ENCODE measurements around the gene CKAP5. TPM values are rescaled to one million over a fixed set of nuclear protein-coding genes. Genes with fewer than 3 reads are reported as not detected.

Gene CKAP5
- total RNA-seq (2022) (221 and 224 TPM in 2 replicates), Bru-seq, nascent RNA (percentile 92 among the genes with signal in this experiment), BruChase-seq, experiment 1, labeled RNA remaining after a 2-hour chase (percentile 91 among the genes with signal in this experiment), BruChase-seq, experiment 2, labeled RNA remaining after a 6-hour chase (percentile 95 among the genes with signal in this experiment)
- long read RNA-seq, full-length matches to known transcripts = 28 of 81 reads
- long read RNA-seq, partial matches to known transcripts = 34 of 81 reads
- long read RNA-seq, other reads (novel, unspliced or antisense) = 19 of 81 reads

GRCh38 chr11:46845740-46846509 lies at the start of gene CKAP5:
Gene CKAP5 (minus strand): TSS chr11:46846280. CDS start chr11:46821231, 25,049 bp downstream.
- H3K36me3 ChIP-seq (ENCODE audit: control insufficient read depth, insufficient read depth, low read length) = no peaks in the 10 kb centered on the region
- H3K27ac Mint-ChIP-seq (ENCODE audit: unreplicated experiment) = peak within 1 kb of the TSS; percentile 96
- CTCF ChIA-PET = no interaction called here
- peaks cover 18% of the 10 kb centered on the region for H3K9me3 Mint-ChIP-seq (ENCODE audit: unreplicated experiment)
- H3K9me3 ChIP-seq = no peaks in the 10 kb centered on the region
- DNase-seq = peak; percentile 93
- H3K4me1 Mint-ChIP-seq (ENCODE audit: low read depth, unreplicated experiment) = peaks cover 18% of the 10 kb centered on the region
- peak within 1 kb of the TSS; percentile 86 for H3K4me3 Mint-ChIP-seq (ENCODE audit: unreplicated experiment)
- no peak for TF ChIP-seq CTCF (IDR thresholded peaks at IDR 0.05; ENCODE audit: insufficient read depth in 1 of 2, low read depth in 1 of 2, low read length in 1 of 2, severe bottlenecking in 1 of 2, unreplicated experiment in 1 of 2)
- POLR2A ChIA-PET = interaction anchor here (0.6 kb wide), 1 partner anchor 18 kb away, joined by 7 read pairs; no protein-coding TSS in a partner anchor
- intact Hi-C loops (cut with micrococcal nuclease; ENCODE audit: unreplicated experiment) = loop anchor here (1.0 kb wide), 1 partner anchor 20 kb away; no protein-coding TSS in a partner anchor
- H3K27me3 ChIP-seq (replicated peaks; ENCODE audit: control insufficient read depth, insufficient read depth, low read length) = no peaks in the 10 kb centered on the region
- peak within 1 kb of the TSS; percentile 93 for H3K4me3 ChIP-seq (ENCODE audit: low read depth, low read length)
- no TSS peak for BruUV-seq (replicated peaks)
- no peaks in the 10 kb centered on the region for H3K27me3 Mint-ChIP-seq (ENCODE audit: insufficient read depth, unreplicated experiment)
- 0 out of 2 replicates have a peak, but pooled peaks cover 5% of the 10 kb centered on the region for H3K4me1 ChIP-seq
- peaks cover 35% of the 10 kb centered on the region for H3K36me3 Mint-ChIP-seq (ENCODE audit: insufficient read depth, unreplicated experiment)

- no peak for TF ChIP-seq CTCF (IDR thresholded peaks at IDR 0.05; ENCODE audit: insufficient read depth in 1 of 2, low read depth in 1 of 2, low read length in 1 of 2, severe bottlenecking in 1 of 2, unreplicated experiment in 1 of 2)
- H3K9me3 Mint-ChIP-seq (ENCODE audit: unreplicated experiment) = no peaks in the 10 kb centered on the region
These were observed 49.7 kb upstream of the CKAP5 start for GRCh38 chr11:46895821-46896220.

GRCh38 chr11:46894961-46895360 lies 48.9 kb upstream of the CKAP5 start:
- Mint-ChIP-seq H3K36me3 (ENCODE audit: insufficient read depth, unreplicated experiment) (peaks cover under 1% of the 10 kb centered on the region), H3K9me3 (ENCODE audit: unreplicated experiment) (no peaks in the 10 kb centered on the region), H3K27me3 (ENCODE audit: insufficient read depth, unreplicated experiment) (no peaks in the 10 kb centered on the region), H3K4me3 (ENCODE audit: unreplicated experiment) (no peak overlapping the region), H3K27ac (ENCODE audit: unreplicated experiment) (no peak overlapping the region), H3K4me1 (ENCODE audit: low read depth, unreplicated experiment) (no peaks in the 10 kb centered on the region)
- Histone ChIP-seq H3K9me3 (no peaks in the 10 kb centered on the region), H3K4me1 (no peaks in the 10 kb centered on the region), H3K27me3 (replicated peaks; ENCODE audit: control insufficient read depth, insufficient read depth, low read length) (no peaks in the 10 kb centered on the region), H3K36me3 (ENCODE audit: control insufficient read depth, insufficient read depth, low read length) (peaks cover 3% of the 10 kb centered on the region), H3K4me3 (ENCODE audit: low read depth, low read length) (no peak overlapping the region)
- CTCF ChIA-PET = no interaction called here
- TF ChIP-seq CTCF (IDR thresholded peaks at IDR 0.05; ENCODE audit: insufficient read depth in 1 of 2, low read depth in 1 of 2, low read length in 1 of 2, severe bottlenecking in 1 of 2, unreplicated experiment in 1 of 2) = no peak
- POLR2A ChIA-PET = no interaction called here
- no peak for DNase-seq
- no TSS peak for BruUV-seq (replicated peaks)
- intact Hi-C loops (cut with micrococcal nuclease; ENCODE audit: unreplicated experiment) = no loop called here

More at GRCh38 chr11:46895821-46896220, 49.7 kb upstream of the CKAP5 start:
- intact Hi-C loops (cut with micrococcal nuclease; ENCODE audit: unreplicated experiment) = no loop called here
- BruUV-seq (replicated peaks) = no TSS peak
- Mint-ChIP-seq H3K27me3 (ENCODE audit: insufficient read depth, unreplicated experiment) (no peaks in the 10 kb centered on the region), H3K4me3 (ENCODE audit: unreplicated experiment) (no peak overlapping the region), H3K27ac (ENCODE audit: unreplicated experiment) (no peak overlapping the region), H3K4me1 (ENCODE audit: low read depth, unreplicated experiment) (no peaks in the 10 kb centered on the region), H3K36me3 (ENCODE audit: insufficient read depth, unreplicated experiment) (no peaks in the 10 kb centered on the region)
- no peaks in the 10 kb centered on the region for H3K27me3 ChIP-seq (replicated peaks; ENCODE audit: control insufficient read depth, insufficient read depth, low read length)
- CTCF ChIA-PET = interaction anchor here (0.6 to 1.4 kb wide), 3 partner anchors 21 to 265 kb away, joined by 3 to 4 read pairs (median 3); no protein-coding TSS in a partner anchor
- POLR2A ChIA-PET = no interaction called here
- H3K9me3 ChIP-seq = no peaks in the 10 kb centered on the region
- H3K4me1 ChIP-seq = no peaks in the 10 kb centered on the region
- no peak overlapping the region for H3K4me3 ChIP-seq (ENCODE audit: low read depth, low read length)
- H3K36me3 ChIP-seq (ENCODE audit: control insufficient read depth, insufficient read depth, low read length) = peaks cover 3% of the 10 kb centered on the region
- no peak for DNase-seq

All from Caco-2 (cell line).